HG02588 (cell line): ENCODE results near the gene PLOD1.
"Not testable (repeated sequence)": the region's sequence is repeated elsewhere in the genome, so short reads cannot be mapped to it uniquely, and the experiment has no call there.

Source experiments
- ATAC-seq: cut with Tn5 transposase; IDR thresholded peaks from one replicate; pipeline ENCODE4 v1.9.1; 2021; ENCODE audit warnings: mild to moderate bottlenecking, moderate library complexity; ENCODE audit not compliant: unreplicated experiment

PLOD1 gene

GRCh38 chr1:11912000-11912399 lies 22.5 kb upstream of the PLOD1 start:
- no peak for ATAC-seq

- ATAC-seq = not testable (repeated sequence)
These were observed 21.9 kb upstream of the PLOD1 start for GRCh38 chr1:11912482-11913216.

- no peak for ATAC-seq
These were observed 21.2 kb upstream of the PLOD1 start for GRCh38 chr1:11913291-11913690.

GRCh38 chr1:11914024-11914423 lies 20.5 kb upstream of the PLOD1 start:
- no peak for ATAC-seq

- ATAC-seq = no peak
These were observed 15.6 kb upstream of the PLOD1 start for GRCh38 chr1:11918799-11919519.

- no peak for ATAC-seq
These were observed 14.9 kb upstream of the PLOD1 start for GRCh38 chr1:11919621-11920020.

GRCh38 chr1:11920239-11920903 lies 14.1 kb upstream of the PLOD1 start:
- ATAC-seq = no peak

- no peak for ATAC-seq
These were observed 13.5 kb upstream of the PLOD1 start for GRCh38 chr1:11921022-11921421.

GRCh38 chr1:11923069-11923826 lies 11.3 kb upstream of the PLOD1 start:
- ATAC-seq = no peak

GRCh38 chr1:11923827-11924113 lies 10.7 kb upstream of the PLOD1 start:
- no peak for ATAC-seq

- no peak for ATAC-seq
These were observed 10.0 kb upstream of the PLOD1 start for GRCh38 chr1:11924334-11925195.

GRCh38 chr1:11925196-11925937 lies 9.2 kb upstream of the PLOD1 start:
- peak; percentile 34 for ATAC-seq

GRCh38 chr1:11925938-11926292 lies 8.6 kb upstream of the PLOD1 start:
- peak; percentile 24 for ATAC-seq

- ATAC-seq = no peak
These were observed 6.5 kb upstream of the PLOD1 start for GRCh38 chr1:11927866-11928592.

- ATAC-seq = no peak
These were observed 4.7 kb upstream of the PLOD1 start for GRCh38 chr1:11929849-11930248.

- no peak for ATAC-seq
These were observed 3.7 kb upstream of the PLOD1 start for GRCh38 chr1:11930571-11931445.

GRCh38 chr1:11931845-11932244 lies 2.7 kb upstream of the PLOD1 start:
- ATAC-seq = no peak

- ATAC-seq = no peak
These were observed 518 bp downstream of the PLOD1 start for GRCh38 chr1:11935057-11935412.
